ENCODE data around the gene CUBN.

The CUBN gene

GRCh38 chr10:17066807-17067206 is 62.8 kb downstream of the CUBN start:
- DNase-seq = no peak

GRCh38 chr10:17066000-17066399 is 63.6 kb downstream of the CUBN start:
- DNase-seq = no peak

GRCh38 chr10:17065273-17065672 is 64.3 kb downstream of the CUBN start:
- DNase-seq = no peak

GRCh38 chr10:17064435-17064834 is 65.2 kb downstream of the CUBN start:
- DNase-seq = no peak

GRCh38 chr10:17062955-17063484 is 66.6 kb downstream of the CUBN start:
- DNase-seq = no peak

- DNase-seq = no peak
Measured at GRCh38 chr10:17062493-17062892, 67.1 kb downstream of the CUBN start.

- DNase-seq = no peak
Measured at GRCh38 chr10:17062009-17062408, 67.6 kb downstream of the CUBN start.

- DNase-seq = no peak
Measured at GRCh38 chr10:17061418-17061817, 68.2 kb downstream of the CUBN start.

GRCh38 chr10:17060289-17060688 is 69.3 kb downstream of the CUBN start:
- no peak for DNase-seq

GRCh38 chr10:17059197-17059688 is 70.4 kb downstream of the CUBN start:
- no peak for DNase-seq

- no peak for DNase-seq
Measured at GRCh38 chr10:17058093-17058492, 71.5 kb downstream of the CUBN start.

GRCh38 chr10:17056781-17057428 is 72.7 kb downstream of the CUBN start:
- no peak for DNase-seq

GRCh38 chr10:17053513-17053912 is 76.1 kb downstream of the CUBN start:
- DNase-seq = no peak

- DNase-seq = no peak
Measured at GRCh38 chr10:17053061-17053460, 76.5 kb downstream of the CUBN start.

- no peak for DNase-seq
Measured at GRCh38 chr10:17051851-17052250, 77.8 kb downstream of the CUBN start.

GRCh38 chr10:17049195-17049594 is 80.4 kb downstream of the CUBN start:
- no peak for DNase-seq

- DNase-seq = no peak
Measured at GRCh38 chr10:17047908-17048307, 81.7 kb downstream of the CUBN start.

- DNase-seq = no peak
Measured at GRCh38 chr10:17046989-17047388, 82.6 kb downstream of the CUBN start.

GRCh38 chr10:17043586-17043985 is 86.0 kb downstream of the CUBN start:
- DNase-seq = no peak

GRCh38 chr10:17041626-17042520 is 87.7 kb downstream of the CUBN start:
- no peak for DNase-seq

- no peak for DNase-seq
Measured at GRCh38 chr10:17038627-17039026, 91.0 kb downstream of the CUBN start.

GRCh38 chr10:17037910-17038309 is 91.7 kb downstream of the CUBN start:
- DNase-seq = no peak

- no peak for DNase-seq
Measured at GRCh38 chr10:17035446-17035845, 94.2 kb downstream of the CUBN start.
